Lung (tissue), 12 donors: ENCODE results near the gene ZMYND10. TPM values are rescaled to one million over a fixed set of nuclear protein-coding genes. Genes with fewer than 3 reads are reported as not detected.

ENCODE experiments used
- ATAC-seq: fragments of 200-7000 bp; cut with Tn5 transposase; one replicate; pipeline ENCODE4 v1.9.1; 2020; ENCODE audit warnings: moderate number of reproducible peaks; ENCODE audit not compliant: insufficient read depth, low FRiP score
- DNase-seq, 3 donors: peaks; one replicate each; pipeline ENCODE4 v3.0.0-alpha.2; 2013 to 2017
- H3K27ac ChIP-seq, 2 donors: one replicate each; pipeline ENCODE4 v1.5.1; 2013; ENCODE audit warnings: mild to moderate bottlenecking in 2 of 2, moderate library complexity in 2 of 2, control low read depth in 1 of 2, inconsistent platforms in 1 of 2, low read depth in 1 of 2, low read length in 1 of 2
- H3K27me3 ChIP-seq, 3 donors: one replicate each; pipeline ENCODE4 v1.5.1; 2013; ENCODE audit warnings: low read length in 2 of 3; ENCODE audit not compliant: control insufficient read depth in 3 of 3, insufficient read depth in 3 of 3
- H3K36me3 ChIP-seq, 4 donors: one replicate each; pipeline ENCODE4 v1.5.1; 2013; ENCODE audit warnings: low read length in 4 of 4, mild to moderate bottlenecking in 1 of 4, moderate library complexity in 1 of 4; ENCODE audit not compliant: control insufficient read depth in 4 of 4, insufficient read depth in 4 of 4
- H3K4me1 ChIP-seq, 5 donors: one replicate each; pipeline ENCODE4 v1.5.1; 2013; ENCODE audit warnings: low read length in 5 of 5, mild to moderate bottlenecking in 2 of 5, moderate library complexity in 1 of 5; ENCODE audit not compliant: control insufficient read depth in 5 of 5, insufficient read depth in 5 of 5
- H3K4me3 ChIP-seq: one replicate; pipeline ENCODE4 v1.5.1; 2013; ENCODE audit warnings: mild to moderate bottlenecking, control low read depth, moderate library complexity
- H3K9ac ChIP-seq, 2 donors: one replicate each; pipeline ENCODE4 v1.5.1; 2013; ENCODE audit warnings: low read length in 2 of 2, control low read depth in 1 of 2; ENCODE audit not compliant: insufficient read depth in 1 of 2
- H3K9me3 ChIP-seq, 4 donors: one replicate each; pipeline ENCODE4 v1.5.1; 2013; ENCODE audit warnings: low read length in 3 of 4, mild to moderate bottlenecking in 1 of 4, moderate library complexity in 1 of 4; ENCODE audit not compliant: control insufficient read depth in 4 of 4, insufficient read depth in 3 of 4
- WGBS, 2 donors: extraction: QIAGEN DNeasy Blood & Tissue Kit; methylation state at CpG; one replicate each; pipeline ENCODE4 v1.1.7; 2013; 5-methylcytosine and 5-hydroxymethylcytosine counted together
- polyA plus RNA-seq, 2 donors: library from polyadenylated mRNA; stranded (reverse); fragments of 200-250 nt; gene quantifications; one replicate each; pipeline ENCODE4 v1.2.1, GENCODE V29; 2013
- total RNA-seq, 2 donors: library from RNA; depleted of rRNA in 1 of 2; stranded (reverse); fragments of >200 nt in 1 of 2; gene quantifications; one replicate each; pipeline ENCODE4 v1.2.1, GENCODE V29; 2014 to 2021
- TF ChIP-seq, protein P1 (sequence below): IDR thresholded peaks from 2 replicates; pipeline ENCODE4 v1.5.1; 2012; ENCODE audit warnings: mild to moderate bottlenecking; ENCODE audit errors: control extremely low read depth, extremely low read depth
- donor health status: control.
- donor health status: control.
- donor health status: Bipolar disorder and iron deficiency.
- donor health status: healthy.
- donor health status: DM: yes; HTN: yes; CAD: no.

ZMYND10 gene
- total and polyA plus RNA-seq, 4 donors, result 31.4 to 117 (median 62.4) TPM

GRCh38 chr3:50299929-50300680, 45.4 kb downstream of the ZMYND10 start:
- TF ChIP-seq, protein P1, sequence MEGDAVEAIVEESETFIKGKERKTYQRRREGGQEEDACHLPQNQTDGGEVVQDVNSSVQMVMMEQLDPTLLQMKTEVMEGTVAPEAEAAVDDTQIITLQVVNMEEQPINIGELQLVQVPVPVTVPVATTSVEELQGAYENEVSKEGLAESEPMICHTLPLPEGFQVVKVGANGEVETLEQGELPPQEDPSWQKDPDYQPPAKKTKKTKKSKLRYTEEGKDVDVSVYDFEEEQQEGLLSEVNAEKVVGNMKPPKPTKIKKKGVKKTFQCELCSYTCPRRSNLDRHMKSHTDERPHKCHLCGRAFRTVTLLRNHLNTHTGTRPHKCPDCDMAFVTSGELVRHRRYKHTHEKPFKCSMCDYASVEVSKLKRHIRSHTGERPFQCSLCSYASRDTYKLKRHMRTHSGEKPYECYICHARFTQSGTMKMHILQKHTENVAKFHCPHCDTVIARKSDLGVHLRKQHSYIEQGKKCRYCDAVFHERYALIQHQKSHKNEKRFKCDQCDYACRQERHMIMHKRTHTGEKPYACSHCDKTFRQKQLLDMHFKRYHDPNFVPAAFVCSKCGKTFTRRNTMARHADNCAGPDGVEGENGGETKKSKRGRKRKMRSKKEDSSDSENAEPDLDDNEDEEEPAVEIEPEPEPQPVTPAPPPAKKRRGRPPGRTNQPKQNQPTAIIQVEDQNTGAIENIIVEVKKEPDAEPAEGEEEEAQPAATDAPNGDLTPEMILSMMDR, result no peak
- Histone ChIP-seq H3K4me3 (peak overlapping the region; percentile 6), H3K27ac (peak overlapping the region; percentile 85 to 95), H3K4me1 (peaks cover 10 to 31% (median 17%) of the 10 kb centered on the region in 5 donors), H3K36me3 (peaks cover 0 to 4% (median 0%) of the 10 kb centered on the region in 4 donors), H3K27me3 (no peaks in the 10 kb centered on the region), H3K9ac (peak overlapping the region; percentile 51 to 85), H3K9me3 (no peaks in the 10 kb centered on the region)
- 37 to 41% methylated on average over 12 of the region's 12 CpGs for WGBS, 2 donors
- peak in 1 of 3 donors; percentile 44 for DNase-seq
- no peak for ATAC-seq

DNA sequence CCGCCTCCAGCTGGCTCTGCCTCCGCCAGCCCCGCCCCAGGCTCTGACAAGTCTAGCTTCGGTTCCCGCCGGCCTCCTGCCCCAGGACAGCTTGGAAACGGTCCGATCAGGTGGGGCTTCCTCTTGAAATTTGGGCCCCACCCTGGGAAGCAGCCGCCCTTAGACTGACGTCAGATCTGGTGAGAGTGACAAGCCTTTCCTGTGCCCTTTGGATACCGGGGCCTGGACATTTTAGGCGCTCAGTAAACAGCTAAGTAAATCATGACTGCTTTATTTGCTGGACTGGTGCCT, 45.9 kb downstream of the ZMYND10 start:
- TF ChIP-seq, protein P1, result no peak
- peak overlapping the region; percentile 51 to 85 for H3K9ac ChIP-seq
- peaks cover 10 to 31% (median 17%) of the 10 kb centered on the region in 5 donors for H3K4me1 ChIP-seq
- H3K9me3 ChIP-seq, result no peaks in the 10 kb centered on the region
- no peaks in the 10 kb centered on the region for H3K27me3 ChIP-seq
- WGBS, 2 donors, result 1% methylated on average over 12 of the region's 12 CpGs
- H3K27ac ChIP-seq, result peak overlapping the region; percentile 85 to 95
- DNase-seq (no peak), ATAC-seq (no peak)
- H3K36me3 ChIP-seq, result peaks cover 0 to 4% (median 0%) of the 10 kb centered on the region in 4 donors
- H3K4me3 ChIP-seq, result peak overlapping the region; percentile 6

DNA sequence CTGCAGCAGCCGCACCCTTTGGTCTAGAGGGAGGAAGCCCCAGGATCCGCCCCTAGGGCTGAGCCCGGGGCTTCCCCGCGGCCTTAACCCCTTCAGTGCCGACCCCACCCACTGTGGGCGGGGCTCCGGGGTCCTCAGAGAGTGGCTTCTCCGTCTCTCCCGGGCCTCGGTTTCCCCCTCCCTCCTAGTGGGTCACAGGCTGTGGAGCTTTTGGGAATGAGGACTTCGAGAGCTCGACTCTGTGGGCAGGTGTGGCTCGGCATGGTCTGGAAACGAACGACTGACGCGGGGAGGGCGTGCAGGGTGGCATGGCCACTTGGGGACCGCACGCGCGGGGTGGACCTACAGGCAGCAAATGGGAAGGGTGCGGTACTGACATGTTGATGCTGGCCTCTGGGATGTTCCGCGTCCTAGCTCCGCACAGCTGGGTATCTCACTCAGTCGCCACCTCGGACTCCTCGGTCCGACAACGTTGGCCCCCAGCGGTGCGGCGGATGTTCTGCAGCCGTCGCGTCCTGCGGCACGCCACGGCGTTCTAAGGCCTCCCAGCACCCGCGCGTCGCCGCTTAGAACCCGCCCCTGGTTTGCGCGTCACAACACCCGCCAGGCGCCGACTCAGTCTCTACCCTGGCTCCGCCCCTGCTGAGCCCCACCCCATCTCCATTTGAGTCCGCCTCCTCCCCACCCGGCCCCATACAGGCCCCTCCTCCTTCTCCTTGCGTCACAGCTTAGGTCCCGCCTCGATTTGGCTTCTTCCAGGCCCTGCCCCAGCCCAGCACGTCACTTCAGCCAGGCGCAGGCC, 46.5 kb downstream of the ZMYND10 start, which contains the start of the genes HYAL3 and NAA80:
Gene HYAL3, minus strand, starts transcription at position 570 of the 802 bp plus-strand sequence. CDS start 3,803 bp downstream, outside the sequence.
Gene NAA80, minus strand, starts transcription at position 570 of the 802 bp plus-strand sequence. CDS start 1,942 bp downstream, outside the sequence.
- H3K27ac ChIP-seq, result peak within 1 kb of the TSS; percentile 86 to 95
- peaks cover 0 to 4% (median 0%) of the 10 kb centered on the region in 4 donors for H3K36me3 ChIP-seq
- 0 to 1% methylated on average over 61 of the region's 61 CpGs for WGBS, 2 donors
- H3K9me3 ChIP-seq, result no peaks in the 10 kb centered on the region
- peak within 1 kb of the TSS; percentile 51 to 85 for H3K9ac ChIP-seq
- DNase-seq, result peak; percentile 100
- H3K27me3 ChIP-seq, result no peaks in the 10 kb centered on the region
- TF ChIP-seq, protein P1, result peak; percentile 1
- ATAC-seq, result peak; percentile 91
- peak within 1 kb of the TSS; percentile 45 for H3K4me3 ChIP-seq
- peaks cover 10 to 31% (median 17%) of the 10 kb centered on the region in 5 donors for H3K4me1 ChIP-seq
